GM18870 (cell line): Measurements from ENCODE around the gene ELF5.

Experiments
- ATAC-seq: cut with Tn5 transposase; IDR thresholded peaks from one replicate; pipeline ENCODE4 v1.9.1; 2021; ENCODE audit warnings: moderate library complexity; ENCODE audit not compliant: unreplicated experiment

Gene ELF5

DNA sequence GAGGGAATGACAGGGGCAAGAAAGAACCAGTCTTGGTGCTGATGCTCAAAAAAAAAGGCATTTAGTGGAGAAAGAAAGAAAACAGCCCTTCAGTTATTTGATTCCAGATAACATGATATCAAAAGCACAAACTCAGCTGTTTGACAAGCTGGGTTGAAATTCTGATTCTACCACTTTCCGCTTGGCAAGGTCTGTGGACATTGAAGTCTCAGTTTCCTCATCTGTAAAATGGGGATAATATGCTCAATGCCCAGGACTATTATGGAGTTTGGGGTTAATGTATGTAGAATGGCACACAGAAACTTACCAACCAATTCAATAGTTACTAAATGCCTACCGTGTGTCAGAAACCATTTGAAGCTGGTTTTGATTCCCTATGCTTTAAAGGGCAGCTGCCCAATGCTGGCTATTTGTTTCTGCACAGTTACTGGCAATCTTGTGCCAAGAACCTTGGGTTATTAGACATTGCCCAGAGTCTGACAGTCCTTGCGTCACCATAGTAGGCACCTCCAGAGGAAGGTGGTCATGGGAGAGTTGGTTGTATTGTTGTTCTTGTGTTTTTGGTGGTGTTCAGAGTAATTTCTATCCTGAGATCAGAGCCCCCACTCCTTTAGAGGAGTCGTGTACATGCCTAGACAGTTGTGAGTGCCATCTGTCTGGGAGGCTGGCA is 19.5 kb downstream of the ELF5 start:
- ATAC-seq, result no peak

DNA sequence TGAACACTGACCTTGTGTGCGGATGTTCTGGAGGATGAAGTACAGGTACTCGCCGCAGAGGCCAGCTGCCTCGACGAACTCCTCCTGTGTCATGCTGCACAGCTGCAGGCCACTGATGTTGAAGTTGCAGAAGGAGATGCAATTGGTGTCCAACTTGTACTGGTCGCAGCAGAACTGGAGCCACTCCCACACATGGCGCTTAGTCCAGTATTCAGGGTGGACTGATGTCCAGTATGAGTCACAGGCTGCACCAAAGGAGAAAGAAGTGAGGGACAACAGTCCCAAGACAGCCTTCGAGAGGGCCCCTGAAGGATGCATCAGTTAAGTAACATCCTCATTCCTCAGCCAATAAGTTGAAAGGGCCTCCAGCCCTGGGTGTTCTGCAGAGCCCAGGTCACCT is 20.1 kb downstream of the ELF5 start:
- ATAC-seq, result no peak

DNA sequence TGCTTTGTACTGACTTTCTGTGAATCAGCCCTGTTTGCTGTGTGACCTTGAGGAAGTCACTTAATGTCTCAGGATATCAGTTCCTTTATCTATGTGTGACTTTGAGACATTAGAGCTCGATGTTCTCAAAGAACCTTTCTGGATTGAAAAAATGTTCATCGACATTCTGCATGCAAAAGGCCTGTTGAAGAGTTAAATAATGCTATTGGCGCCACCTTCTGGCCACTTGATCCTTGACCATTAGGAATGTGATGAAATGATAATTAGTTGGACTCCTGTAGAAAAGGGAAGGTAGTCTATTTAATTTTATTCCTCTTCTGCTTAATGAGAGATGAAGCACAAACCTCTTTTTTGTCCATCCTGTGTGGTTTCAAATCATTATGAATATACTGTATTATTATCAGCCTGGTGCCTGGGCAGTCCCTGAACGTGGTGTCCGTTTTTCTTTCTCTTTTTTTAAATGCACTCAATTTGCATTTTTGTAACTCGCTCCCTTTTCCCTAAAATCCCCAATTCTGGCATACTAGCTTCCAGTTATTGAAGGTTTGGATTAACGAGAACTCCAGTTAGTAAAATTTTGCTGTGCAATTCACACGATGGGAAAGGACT is 20.7 kb downstream of the ELF5 start:
- ATAC-seq, result no peak

DNA sequence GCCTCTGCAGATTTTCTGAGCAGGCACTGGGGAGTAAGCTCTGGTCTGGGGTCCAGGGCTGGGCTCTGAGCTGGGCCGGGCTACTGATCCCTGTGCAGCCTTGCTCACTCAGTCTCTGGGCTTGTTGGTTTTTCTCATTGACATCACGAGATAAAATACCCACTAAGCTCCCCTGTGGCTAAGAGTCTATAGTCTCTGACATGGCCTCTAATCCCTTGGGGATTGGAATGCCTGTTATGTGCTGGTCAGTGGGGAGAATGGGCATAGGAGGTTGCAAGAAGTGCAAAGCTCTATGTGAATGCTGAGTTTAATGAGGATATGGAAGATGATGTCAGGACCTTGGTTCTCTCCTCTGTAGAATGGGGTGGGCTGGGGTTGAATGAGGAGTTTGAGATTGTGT is 23.3 kb downstream of the ELF5 start:
- ATAC-seq, result no peak

DNA sequence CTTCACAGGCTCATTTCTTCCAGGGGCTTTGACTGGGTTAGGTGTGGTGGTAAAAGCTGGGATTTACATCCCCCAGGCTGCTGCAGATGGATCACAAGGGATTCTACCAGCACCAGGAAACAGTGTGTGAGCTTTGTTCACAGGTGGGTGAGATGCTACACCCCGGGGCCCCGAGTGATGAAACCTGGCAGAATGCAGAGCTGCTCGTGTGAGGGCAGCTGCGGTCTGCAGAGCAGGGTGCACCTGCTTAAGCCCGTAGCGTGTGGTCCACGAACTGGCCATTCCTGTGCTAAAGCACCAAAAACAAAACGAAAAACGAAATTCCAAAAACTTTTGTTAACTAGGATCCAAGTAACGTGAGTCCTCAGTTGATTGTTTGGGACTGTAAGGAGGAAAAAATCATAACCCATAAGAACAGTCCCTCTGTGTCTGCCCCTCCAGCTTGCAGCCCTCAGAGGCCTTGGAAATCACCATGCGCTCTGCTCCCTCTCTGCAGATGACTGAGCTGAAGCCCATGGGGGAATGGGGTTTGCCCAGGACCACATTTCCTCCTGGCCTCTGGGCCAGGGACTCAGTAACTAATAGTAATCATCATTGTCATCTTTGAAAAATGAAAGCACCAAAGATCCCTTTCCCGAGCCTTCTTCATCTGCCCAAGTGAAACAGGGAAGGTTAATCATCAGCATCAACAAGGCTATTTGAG is 24.6 kb downstream of the ELF5 start:
- no peak for ATAC-seq

DNA sequence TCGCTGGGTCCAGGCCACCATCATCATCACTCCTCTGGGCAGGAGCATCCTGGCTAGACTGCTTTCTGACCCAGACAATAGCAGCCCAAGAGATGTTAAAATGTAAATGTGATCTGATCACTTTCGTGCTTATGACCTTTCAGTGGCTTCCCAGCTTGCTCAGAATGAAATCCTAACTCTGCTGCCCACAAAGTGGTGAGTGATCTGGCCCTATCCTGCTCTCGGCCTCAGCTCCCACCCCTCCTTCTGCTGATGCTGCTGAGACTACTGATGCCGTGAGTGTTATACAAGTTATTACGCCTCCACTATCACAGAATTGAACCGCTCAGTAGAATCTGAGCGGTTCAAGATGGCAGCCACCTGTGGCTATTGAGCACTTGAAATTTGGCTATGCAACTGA is 26.2 kb downstream of the ELF5 start:
- ATAC-seq, result no peak

DNA sequence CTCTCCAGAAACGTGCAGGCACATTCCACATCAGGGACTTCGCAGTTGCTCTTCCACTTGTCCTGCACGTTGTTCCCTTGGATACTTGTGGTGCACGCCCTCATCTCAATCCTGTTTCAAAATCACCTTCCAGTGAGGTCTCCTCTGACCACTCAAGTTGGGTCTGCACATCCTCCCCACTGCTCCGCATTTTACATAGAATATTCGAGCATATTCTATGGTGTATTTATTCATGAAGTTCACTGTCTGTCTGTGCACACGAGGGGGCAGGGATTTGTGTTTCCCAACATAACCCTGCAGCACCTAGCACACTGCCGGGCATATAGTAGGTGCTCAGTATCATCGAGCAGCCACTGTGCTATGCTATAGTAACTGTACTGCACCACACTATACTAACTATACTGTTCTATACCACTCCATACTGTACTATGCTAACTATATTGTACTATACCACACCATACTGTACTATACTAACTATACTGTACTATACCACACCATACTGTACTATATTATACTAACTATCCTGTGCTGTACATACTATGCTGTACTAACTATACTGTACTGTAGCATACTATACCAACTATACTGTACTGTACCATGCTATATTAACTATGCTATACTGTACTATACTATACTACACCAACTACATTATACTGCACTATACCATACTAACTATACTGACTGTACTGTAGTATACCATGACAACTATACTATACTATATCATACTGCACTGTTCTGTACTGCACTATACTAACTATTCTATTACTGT is 30.3 kb downstream of the ELF5 start:
- no peak for ATAC-seq

DNA sequence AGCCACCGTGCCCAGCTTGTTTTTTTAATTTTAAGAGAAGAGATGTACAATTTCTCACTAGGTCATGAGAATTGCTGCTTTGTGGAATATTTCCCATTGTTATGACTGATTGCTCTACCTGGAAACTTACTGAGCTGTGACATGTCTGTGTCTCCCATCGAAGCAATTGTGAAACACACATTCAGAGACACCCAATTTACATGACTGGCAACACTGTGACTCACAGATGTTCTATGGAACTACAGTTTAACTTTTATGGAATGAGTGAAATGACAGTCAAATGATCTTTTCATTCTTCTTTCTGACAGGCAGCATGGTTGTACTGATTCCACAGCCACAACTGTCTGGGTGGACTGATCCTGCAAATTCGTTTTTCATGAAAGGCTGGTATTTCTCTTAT is 32.3 kb downstream of the ELF5 start:
- no peak for ATAC-seq

DNA sequence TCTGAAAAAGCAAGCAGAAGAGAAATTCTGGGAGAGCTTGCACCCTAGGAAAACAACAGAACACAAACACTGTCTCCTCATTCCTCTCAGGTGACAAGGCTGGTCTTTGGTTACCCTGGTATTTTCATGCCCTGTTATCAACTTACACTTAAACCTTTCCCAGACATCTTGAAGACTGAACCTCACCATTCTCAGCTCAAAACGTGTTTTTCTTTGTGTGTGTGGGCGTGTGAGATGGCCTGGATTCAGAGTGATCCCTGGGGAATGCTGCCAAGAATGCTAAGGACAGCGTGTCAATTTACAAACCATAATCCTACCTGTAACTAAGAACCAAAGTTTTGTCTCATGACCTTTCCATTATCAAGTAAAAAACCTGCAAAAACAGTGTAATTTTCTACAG is 33.3 kb downstream of the ELF5 start:
- no peak for ATAC-seq

DNA sequence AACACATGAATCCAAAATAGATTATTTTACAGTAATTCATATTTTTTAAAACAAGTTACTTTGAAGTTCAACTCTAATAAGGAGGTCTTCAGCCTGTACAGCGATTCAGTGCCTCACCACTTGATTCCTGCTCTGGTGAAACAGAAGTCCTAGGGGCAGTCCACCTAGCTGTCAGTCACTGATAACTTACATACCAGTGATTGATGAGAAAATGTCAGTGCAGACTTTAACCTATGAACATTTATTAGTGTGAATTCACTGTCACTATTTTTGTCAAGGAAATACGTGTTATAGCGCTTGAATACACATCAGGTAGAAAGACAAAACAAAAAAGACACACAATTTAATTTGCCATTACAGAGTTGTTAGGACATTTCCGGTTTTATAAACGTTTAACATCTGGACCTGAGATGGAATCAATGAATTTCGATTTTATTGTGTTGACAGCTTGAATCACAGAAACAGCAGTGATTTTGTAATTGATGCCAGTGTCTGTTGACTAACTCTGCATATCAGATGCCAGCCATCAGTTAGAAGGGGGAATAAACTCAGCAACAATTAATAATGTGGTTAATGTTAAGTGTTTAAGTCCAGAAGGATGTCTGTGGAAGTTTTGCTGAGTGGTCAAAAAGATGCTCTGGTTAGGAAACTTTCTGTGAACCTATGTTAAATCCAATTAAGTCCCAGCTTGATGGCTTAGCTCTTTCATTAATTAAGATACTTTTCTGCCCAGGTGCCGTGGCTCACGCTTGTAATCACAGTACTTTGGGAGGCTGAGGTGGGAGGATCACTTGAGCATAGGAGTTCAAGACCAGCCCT is 34.5 kb downstream of the ELF5 start:
- no peak for ATAC-seq

DNA sequence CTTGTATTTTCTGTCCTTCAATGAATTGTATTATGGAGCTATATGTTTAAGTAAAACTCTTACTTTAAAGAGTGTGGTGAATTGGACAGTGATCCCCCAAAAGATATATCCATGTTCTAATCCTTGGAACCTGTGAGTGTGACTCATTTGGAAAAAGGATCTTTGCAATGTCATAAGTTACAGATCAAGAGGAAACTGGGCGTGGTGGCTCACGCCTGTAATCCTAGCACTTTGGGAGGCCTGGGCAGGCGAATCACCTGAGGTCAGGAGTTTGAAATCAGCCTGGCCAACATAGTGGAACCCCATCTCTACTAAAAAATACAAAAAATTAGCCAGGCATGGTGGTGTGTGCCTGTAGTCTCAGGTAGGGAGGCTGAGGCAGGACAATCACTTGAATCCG is 36.7 kb downstream of the ELF5 start:
- ATAC-seq, result no peak

DNA sequence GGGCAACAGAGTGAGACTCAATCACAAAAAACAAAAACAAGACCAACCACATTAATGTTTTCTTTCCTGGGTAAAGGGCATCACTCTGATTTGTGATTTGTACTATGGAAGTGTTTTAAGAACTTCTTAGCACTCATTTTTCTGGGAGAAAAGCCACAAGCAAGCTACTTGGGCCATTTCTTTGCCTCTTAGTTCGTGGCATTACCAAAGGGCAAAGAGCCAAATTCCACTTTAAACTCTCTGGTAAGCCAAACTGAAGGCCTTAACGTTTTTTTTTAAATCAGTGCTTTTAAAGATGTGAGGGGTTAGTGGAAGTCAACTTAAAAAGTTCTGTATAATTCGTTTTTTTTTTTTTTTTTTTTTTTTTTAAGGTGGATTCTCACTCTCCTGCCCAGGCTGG is 37.9 kb downstream of the ELF5 start:
- no peak for ATAC-seq

DNA sequence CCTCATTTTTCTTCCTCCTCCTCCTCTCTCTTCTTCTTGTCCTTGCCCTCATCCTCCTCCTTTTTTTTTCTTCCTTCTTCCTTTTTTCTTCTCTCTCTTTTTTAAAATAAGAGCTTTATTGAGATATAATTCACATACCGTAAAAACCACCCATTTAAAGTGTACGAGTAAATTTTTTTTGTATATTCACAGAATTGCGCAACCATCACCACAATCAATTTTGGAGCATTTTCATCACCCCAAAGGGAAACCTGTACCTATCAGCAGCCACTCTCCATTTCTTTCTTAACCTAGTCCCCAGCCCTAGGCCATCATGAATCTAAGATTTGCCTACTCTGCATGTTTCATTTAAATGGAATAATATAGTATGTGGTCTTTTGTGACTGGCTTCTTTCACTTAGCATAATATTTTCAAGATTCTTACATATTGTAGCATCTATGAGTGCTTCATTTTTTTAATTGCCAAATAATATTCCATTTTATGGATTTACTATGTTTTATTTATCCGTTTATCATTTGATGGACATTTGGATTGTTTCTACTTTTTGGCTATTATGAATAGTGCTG is 39.9 kb downstream of the ELF5 start:
- ATAC-seq, result no peak

DNA sequence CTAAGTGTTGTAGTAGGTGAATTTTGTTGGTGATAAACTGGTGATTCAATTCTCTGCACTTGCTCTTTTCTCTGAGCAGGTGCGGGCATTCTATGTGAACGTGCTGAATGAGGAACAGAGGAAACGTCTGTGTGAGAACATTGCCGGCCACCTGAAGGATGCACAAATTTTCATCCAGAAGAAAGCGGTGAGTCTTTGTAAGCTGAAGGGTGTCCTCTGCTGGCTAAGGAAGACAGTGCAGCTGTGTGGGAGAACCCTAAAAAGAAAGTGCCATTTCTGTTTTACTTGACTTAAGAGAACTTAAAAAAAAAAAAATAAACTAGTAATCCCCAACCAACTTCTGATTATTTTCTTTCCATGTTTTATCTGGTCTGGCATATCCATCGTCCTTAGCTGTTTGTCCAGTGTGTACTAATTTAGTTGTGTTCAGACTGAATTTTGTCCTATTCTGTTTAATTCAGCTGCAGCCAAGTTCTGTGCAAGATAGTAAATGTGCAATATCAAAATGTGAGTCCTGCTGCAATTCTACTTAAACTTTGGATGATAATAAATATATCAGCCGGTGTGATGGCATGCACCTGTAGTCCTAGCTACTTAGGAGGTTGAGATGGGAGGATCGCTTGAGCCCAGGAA is 45.3 kb downstream of the ELF5 start:
- no peak for ATAC-seq

DNA sequence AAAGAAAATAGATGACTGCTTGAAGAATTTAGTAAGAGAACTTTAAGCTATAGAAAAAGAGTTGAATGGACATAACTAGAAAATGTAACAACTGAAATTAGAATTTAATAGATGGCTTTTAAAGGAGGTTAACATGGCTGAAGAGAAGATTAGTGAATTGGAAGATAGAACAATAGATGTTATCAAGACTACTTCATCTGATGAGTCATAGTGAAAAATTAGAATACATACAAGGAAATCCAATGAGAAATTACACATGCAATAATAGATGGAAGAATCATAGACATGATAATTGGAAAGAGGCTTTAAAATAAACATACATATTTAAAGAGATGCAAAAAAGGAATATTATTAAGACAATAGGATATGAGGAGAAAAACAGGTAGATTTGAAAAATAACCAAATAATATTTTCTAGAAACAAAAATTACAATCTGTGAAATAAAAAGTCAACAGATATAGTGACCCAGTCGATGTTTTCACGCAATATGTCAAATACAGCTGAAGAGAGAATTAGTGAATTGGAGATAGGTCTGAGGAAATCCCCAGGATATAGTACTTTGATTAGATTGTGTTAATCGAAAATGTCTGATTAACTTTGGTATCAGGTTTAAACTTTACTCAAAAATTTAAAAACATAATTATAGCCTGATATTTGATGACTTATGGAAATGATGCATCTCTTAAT is 46.6 kb downstream of the ELF5 start:
- no peak for ATAC-seq

DNA sequence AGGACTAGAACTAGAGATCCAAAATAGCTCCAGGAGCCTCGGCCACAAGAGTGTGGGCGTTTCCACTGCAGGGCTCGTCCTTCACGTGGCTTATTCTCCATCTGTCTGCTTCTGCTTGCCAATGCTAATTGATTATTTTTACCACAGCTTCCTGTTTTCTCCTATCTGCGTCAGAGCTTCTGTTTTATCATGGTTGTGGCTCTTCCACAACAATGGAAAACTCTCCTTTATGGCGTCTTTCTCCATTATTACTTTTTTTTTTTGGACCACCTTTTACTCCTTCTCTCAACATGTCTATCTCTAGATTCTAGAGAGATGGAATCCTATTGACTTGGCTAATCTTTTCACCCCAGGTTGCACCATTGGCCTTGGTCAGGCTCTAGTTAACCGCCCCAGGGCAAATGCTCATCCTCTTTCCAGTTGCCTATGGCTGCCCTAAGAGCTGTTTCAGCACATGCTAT is 49.0 kb downstream of the ELF5 start:
- no peak for ATAC-seq

DNA sequence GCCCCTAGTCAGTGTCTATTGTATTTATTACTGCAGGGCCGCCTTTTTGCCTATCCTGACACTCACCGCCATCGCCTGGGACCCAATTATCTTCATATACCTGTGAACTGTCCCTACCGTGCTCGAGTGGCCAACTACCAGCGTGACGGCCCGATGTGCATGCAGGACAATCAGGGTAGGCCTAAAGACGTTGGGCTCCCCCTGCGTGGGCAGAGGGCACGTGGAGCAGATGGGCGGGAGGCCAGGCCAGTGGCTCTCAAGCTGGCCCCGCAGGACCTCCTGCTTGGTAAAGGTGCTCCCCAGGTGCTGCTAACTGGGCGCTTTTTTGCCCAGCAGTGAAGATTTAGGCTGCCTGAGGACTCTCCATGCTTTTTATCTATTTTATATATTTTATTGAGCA is 52.4 kb downstream of the ELF5 start:
- no peak for ATAC-seq

DNA sequence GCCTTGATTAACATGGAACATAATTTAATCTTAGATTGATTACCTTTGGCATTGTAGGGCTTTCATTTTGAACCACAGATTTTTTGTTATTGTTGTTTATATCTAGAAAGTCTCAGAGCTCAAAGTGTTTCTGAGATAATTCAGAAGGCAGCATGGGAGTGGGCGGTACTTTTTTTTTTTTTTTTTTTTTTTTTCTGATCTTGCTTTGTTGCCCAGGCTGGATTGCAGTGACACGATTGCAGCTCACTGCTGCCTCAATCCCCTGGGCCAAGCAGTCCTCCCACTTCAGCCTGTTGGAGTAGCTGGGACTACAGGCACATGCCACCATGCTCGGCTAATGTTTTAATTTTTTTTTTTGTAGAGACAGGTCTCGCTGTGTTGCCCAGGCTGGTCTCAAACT is 53.3 kb downstream of the ELF5 start:
- ATAC-seq, result no peak

DNA sequence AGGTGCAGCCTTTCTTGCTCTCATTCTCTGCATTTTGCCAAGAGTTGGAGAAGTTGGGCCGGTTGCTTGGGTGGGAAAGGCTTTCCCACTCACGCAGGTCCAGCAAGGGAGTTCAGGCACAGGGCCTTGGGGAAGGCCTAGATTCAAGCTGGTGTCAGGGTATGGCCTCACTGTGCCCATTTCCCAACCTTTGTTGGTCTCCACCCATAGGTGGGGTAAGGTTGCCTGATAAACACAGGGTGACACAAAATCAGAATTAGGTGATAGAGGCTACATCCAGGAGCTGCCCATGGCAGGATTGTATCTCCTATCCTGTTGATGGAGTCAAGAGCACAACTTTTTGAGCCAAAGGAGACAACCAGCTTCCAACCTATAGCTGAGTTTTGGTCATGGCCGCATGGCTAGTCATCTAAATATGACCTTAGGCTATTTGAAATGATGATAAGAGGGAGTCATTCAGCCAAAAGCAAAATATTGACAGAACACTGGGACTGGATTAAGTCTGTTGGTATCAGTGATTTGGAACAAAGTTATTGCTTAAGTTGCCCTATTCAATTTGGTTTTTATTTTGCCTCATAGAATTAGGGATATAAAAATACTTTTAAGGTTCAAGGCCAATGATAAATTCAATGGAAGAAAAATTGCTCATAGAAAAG is 54.0 kb downstream of the ELF5 start:
- ATAC-seq, result no peak
